OCI-LY3 (cell line): ENCODE measurements around the gene DOCK10.

Experiments
- H2AFZ ChIP-seq: fragments of 200-600, 300-600 bp; shearing (Covaris generic); 2 replicates; pipeline ENCODE4 v1.6.0; 2014; ENCODE audit warnings: antibody characterized with exemption, low read depth, low read length
- H3K27ac ChIP-seq: fragments of 200-600, 300-600 bp; sonication (generic); 2 replicates; pipeline ENCODE4 v1.5.1; 2014; ENCODE audit warnings: mild to moderate bottlenecking, low read length, moderate library complexity, mixed read lengths
- H3K27me3 ChIP-seq: fragments of 200-600, 300-600 bp; sonication (generic); 2 replicates; pipeline ENCODE4 v1.6.1; 2014; ENCODE audit warnings: low read depth, low read length, mixed read lengths
- H3K36me3 ChIP-seq: fragments of 200-600, 300-600 bp; sonication (generic); replicated peaks from 2 replicates; pipeline ENCODE3; 2014; ENCODE audit warnings: low read depth, low read length, mixed read lengths
- H3K4me1 ChIP-seq: fragments of 300-600, 200-600 bp; sonication (generic); 2 replicates; pipeline ENCODE4 v1.6.1; 2014; ENCODE audit warnings: low read length, mixed read lengths
- H3K4me2 ChIP-seq: fragments of 200-600, 300-600 bp; sonication (generic); 2 replicates; pipeline ENCODE4 v1.6.1; 2014; ENCODE audit warnings: low read length, mixed read lengths
- H3K4me3 ChIP-seq: fragments of 300-600, 200-600 bp; sonication (generic); 2 replicates; pipeline ENCODE4 v1.5.1; 2014; ENCODE audit warnings: antibody characterized with exemption, mild to moderate bottlenecking, low read length, moderate library complexity
- H3K79me2 ChIP-seq: fragments of 300-600, 200-600 bp; shearing (Covaris generic); 2 replicates; pipeline ENCODE4 v1.6.1; 2014; ENCODE audit warnings: mild to moderate bottlenecking, low read length, mixed read lengths
- H3K9ac ChIP-seq: fragments of 300-600, 200-600 bp; shearing (Covaris generic); 2 replicates; pipeline ENCODE4 v1.6.0; 2014; ENCODE audit warnings: mild to moderate bottlenecking, low read length, moderate library complexity
- H3K9me3 ChIP-seq: fragments of 200-600, 300-600 bp; shearing (Covaris generic); 2 replicates; pipeline ENCODE4 v1.6.1; 2014; ENCODE audit warnings: low read length, mixed read lengths; ENCODE audit not compliant: insufficient read depth
- H4K20me1 ChIP-seq: fragments of 200-600, 300-600 bp; sonication (generic); 2 replicates; pipeline ENCODE4 v1.6.1; 2016; ENCODE audit warnings: low read length, mixed read lengths; ENCODE audit not compliant: insufficient read depth
- EZH2phosphoT487 ChIP-seq: fragments of 200-600 bp; shearing (Covaris generic); IDR thresholded peaks from 2 replicates; pipeline ENCODE4 v1.6.1; 2018; ENCODE audit warnings: antibody characterized with exemption, mixed run types, low read depth
- TF ChIP-seq, protein P1 (sequence below): fragments of 200-600, 300-600 bp; sonication (generic); IDR thresholded peaks from 2 replicates; pipeline ENCODE4 v1.5.1; 2014; ENCODE audit warnings: antibody characterized with exemption, low read length, low read depth

The DOCK10 gene

DNA sequence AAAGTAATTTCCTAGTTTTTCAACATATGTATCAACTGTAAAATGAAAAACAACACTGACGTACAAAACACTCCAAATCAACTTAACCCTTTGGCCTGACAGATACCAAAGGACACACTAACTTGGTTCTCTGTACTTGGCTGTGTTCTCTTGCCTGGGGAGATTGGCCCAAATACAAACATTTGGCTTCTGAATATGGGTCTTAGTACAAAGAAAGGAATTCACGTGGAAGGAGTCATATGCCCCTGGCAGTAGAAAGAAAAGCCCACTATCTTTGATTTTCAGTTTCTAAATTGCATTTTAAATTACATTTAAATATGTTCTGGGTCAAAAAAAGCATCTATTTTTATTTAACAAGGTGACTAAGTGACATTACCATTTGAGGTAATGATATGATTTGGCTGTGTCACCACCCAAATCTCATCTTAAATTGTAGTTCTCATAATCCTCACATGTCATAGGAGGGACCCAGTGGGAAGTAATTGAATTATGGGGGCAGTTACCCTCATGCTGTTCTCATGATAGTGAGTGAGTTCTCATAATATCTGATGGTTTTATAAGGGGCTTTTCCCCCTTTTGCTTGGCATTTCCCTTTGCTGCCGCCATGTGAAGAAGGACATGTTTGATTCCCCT lies 172.6 kb downstream of the DOCK10 start:
- Histone ChIP-seq H3K79me2 (no peaks in the 10 kb centered on the region), H3K4me2 (no peak overlapping the region), H3K4me3 (no peak overlapping the region), H3K27ac (no peak overlapping the region), H3K27me3 (no peaks in the 10 kb centered on the region), H2AFZ (no peak overlapping the region), H3K9ac (no peak overlapping the region), H4K20me1 (no peaks in the 10 kb centered on the region), H3K36me3 (peaks cover 50% of the 10 kb centered on the region), H3K9me3 (no peaks in the 10 kb centered on the region), H3K4me1 (peaks cover 3% of the 10 kb centered on the region)
- TF ChIP-seq, protein P1, sequence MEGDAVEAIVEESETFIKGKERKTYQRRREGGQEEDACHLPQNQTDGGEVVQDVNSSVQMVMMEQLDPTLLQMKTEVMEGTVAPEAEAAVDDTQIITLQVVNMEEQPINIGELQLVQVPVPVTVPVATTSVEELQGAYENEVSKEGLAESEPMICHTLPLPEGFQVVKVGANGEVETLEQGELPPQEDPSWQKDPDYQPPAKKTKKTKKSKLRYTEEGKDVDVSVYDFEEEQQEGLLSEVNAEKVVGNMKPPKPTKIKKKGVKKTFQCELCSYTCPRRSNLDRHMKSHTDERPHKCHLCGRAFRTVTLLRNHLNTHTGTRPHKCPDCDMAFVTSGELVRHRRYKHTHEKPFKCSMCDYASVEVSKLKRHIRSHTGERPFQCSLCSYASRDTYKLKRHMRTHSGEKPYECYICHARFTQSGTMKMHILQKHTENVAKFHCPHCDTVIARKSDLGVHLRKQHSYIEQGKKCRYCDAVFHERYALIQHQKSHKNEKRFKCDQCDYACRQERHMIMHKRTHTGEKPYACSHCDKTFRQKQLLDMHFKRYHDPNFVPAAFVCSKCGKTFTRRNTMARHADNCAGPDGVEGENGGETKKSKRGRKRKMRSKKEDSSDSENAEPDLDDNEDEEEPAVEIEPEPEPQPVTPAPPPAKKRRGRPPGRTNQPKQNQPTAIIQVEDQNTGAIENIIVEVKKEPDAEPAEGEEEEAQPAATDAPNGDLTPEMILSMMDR, result no peak
- no peak for TF ChIP-seq EZH2phosphoT487

DNA sequence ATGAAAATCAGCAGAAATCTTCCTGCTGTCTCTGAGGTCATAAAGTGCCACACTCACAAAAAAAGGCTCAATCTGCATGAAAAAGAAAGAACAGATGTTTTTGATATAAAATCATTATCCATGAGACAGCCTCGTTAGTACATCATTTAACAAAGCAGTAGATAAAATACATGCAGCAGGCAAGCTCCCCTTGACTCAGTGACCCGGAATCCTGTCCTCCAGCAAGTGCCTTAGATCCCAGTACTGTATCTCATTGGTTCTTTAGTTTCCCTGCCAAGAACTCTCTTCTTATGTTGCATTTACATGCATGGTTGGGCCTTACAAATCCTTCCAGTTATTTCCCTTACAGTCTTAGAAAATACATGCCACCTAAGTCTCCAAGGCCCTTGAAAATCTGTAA lies 177.3 kb downstream of the DOCK10 start:
- Histone ChIP-seq H3K4me2 (no peak overlapping the region), H3K9me3 (no peaks in the 10 kb centered on the region), H3K4me3 (no peak overlapping the region), H3K79me2 (no peaks in the 10 kb centered on the region), H4K20me1 (no peaks in the 10 kb centered on the region), H3K27me3 (no peaks in the 10 kb centered on the region), H3K4me1 (no peaks in the 10 kb centered on the region), H3K27ac (no peak overlapping the region), H3K9ac (no peak overlapping the region), H3K36me3 (peaks cover 30% of the 10 kb centered on the region), H2AFZ (no peak overlapping the region)
- no peak for TF ChIP-seq EZH2phosphoT487
- TF ChIP-seq, protein P1, result no peak

DNA sequence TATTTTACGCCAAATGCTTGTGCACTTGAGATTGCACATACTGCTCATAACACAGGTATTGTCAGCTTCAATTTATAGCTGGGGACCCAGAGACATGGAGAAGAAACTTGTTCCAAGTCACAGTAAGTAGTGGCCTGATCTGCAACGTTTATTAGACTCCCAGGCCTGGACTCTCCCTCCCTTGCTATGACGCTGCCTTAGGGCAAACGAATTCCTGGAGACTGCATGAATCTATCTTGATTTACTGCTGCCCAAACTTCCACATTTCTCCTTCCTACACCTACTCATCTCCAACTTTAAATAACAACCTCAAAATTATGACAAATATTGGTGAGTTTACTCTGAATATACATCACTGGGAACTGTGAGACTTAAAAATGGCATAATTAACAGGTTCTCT lies 181.0 kb downstream of the DOCK10 start:
- TF ChIP-seq EZH2phosphoT487, result no peak
- TF ChIP-seq, protein P1, result no peak
- Histone ChIP-seq H2AFZ (no peak overlapping the region), H3K36me3 (peaks cover 27% of the 10 kb centered on the region), H3K9ac (no peak overlapping the region), H3K4me3 (no peak overlapping the region), H3K4me2 (no peak overlapping the region), H3K9me3 (no peaks in the 10 kb centered on the region), H3K4me1 (no peaks in the 10 kb centered on the region), H3K27me3 (no peaks in the 10 kb centered on the region), H4K20me1 (no peaks in the 10 kb centered on the region), H3K27ac (no peak overlapping the region), H3K79me2 (no peaks in the 10 kb centered on the region)

DNA sequence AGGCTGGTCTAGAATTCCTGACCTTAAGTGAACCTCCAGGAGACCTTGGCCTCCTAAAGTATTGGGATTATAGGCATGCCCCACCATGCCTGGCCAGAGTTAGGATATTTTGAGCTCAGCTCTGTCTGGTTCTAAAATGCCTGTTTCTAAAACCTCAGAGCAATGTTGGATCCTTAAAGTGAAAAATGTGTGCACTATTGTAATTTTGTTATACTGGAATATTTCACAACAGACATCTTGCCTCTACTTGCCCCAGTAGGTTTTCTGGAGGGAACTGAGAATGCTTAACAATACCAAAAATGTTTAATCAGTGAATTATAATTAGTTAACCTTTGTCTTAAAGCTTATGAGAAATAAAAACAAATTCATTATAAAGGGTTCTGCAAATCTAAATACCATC lies 181.5 kb downstream of the DOCK10 start:
- peaks cover 25% of the 10 kb centered on the region for H3K36me3 ChIP-seq
- no peaks in the 10 kb centered on the region for H3K9me3 ChIP-seq
- no peak overlapping the region for H2AFZ ChIP-seq
- no peak overlapping the region for H3K27ac ChIP-seq
- no peaks in the 10 kb centered on the region for H3K4me1 ChIP-seq
- no peak overlapping the region for H3K4me3 ChIP-seq
- no peaks in the 10 kb centered on the region for H3K27me3 ChIP-seq
- no peaks in the 10 kb centered on the region for H4K20me1 ChIP-seq
- no peaks in the 10 kb centered on the region for H3K79me2 ChIP-seq
- H3K4me2 ChIP-seq, result no peak overlapping the region
- TF ChIP-seq, protein P1, result no peak
- no peak for TF ChIP-seq EZH2phosphoT487
- H3K9ac ChIP-seq, result no peak overlapping the region
